Measurements from ENCODE around the gene MCC. TPM values are rescaled to one million over a fixed set of nuclear protein-coding genes. Genes with fewer than 3 reads are reported as not detected.

MCC gene
- total and polyA plus RNA-seq, 2 experiments from 2014 or later, result 8.3 to 31.5 TPM

GRCh38 chr5:113202746-113203716, 285.2 kb downstream of the MCC start:
- H3K79me2 ChIP-seq, result peaks cover 37% of the 10 kb centered on the region
- TF ChIP-seq EZH2phosphoT487 (IDR thresholded peaks at IDR 0.05; ENCODE audit: low read depth, severe bottlenecking, unreplicated experiment), result no peak
- no peak for TF ChIP-seq EZH2 (IDR thresholded peaks at IDR 0.05; ENCODE audit: borderline replicate concordance)
- TF ChIP-seq, protein P1, sequence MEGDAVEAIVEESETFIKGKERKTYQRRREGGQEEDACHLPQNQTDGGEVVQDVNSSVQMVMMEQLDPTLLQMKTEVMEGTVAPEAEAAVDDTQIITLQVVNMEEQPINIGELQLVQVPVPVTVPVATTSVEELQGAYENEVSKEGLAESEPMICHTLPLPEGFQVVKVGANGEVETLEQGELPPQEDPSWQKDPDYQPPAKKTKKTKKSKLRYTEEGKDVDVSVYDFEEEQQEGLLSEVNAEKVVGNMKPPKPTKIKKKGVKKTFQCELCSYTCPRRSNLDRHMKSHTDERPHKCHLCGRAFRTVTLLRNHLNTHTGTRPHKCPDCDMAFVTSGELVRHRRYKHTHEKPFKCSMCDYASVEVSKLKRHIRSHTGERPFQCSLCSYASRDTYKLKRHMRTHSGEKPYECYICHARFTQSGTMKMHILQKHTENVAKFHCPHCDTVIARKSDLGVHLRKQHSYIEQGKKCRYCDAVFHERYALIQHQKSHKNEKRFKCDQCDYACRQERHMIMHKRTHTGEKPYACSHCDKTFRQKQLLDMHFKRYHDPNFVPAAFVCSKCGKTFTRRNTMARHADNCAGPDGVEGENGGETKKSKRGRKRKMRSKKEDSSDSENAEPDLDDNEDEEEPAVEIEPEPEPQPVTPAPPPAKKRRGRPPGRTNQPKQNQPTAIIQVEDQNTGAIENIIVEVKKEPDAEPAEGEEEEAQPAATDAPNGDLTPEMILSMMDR (IDR thresholded peaks at IDR 0.05; ENCODE audit: poor library complexity), result no peak
- H3K27ac ChIP-seq, result peak overlapping the region; percentile 82
- peak; percentile 89 for DNase-seq (ENCODE audit: low spot score)
- peak overlapping the region; percentile 75 for H3K4me2 ChIP-seq
- H3K4me3 ChIP-seq, result peak overlapping the region; percentile 7
- no peaks in the 10 kb centered on the region for H4K20me1 ChIP-seq (ENCODE audit: insufficient read depth, poor library complexity, severe bottlenecking)
- WGBS (ENCODE audit: low lambda C conversion rate, missing lambda C conversion rate), result 17% methylated on average over 27 of the region's 27 CpGs
- no peaks in the 10 kb centered on the region for H3K36me3 ChIP-seq (replicated peaks; ENCODE audit: insufficient read depth, low read depth)
- H3K4me1 ChIP-seq (ENCODE audit: insufficient read depth), result peaks cover 55% of the 10 kb centered on the region
- no peaks in the 10 kb centered on the region for H3K27me3 ChIP-seq
- H3K9me2 ChIP-seq (replicated peaks; ENCODE audit: insufficient read depth), result no peaks in the 10 kb centered on the region
- no peak overlapping the region for H2AFZ ChIP-seq
- no peaks in the 10 kb centered on the region for H3K9me3 ChIP-seq (ENCODE audit: low read depth)

DNA sequence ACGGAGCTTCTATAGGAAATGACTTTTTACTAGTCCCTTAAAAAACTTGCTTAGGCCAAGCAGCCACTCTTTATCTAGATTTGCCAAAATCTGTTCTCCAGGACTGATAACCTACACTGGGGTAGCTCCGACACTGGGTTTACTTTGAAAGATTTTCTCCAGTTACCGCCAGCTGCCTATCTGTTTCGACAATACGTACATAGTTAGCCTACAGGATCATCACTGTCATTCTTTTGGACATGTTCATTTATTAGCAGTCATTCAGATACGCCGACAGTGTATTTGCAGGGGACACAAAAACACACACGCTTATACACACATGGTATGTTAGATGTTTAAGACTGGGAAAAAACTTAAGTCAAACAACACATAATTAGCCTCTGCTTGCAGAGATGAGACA, 286.0 kb downstream of the MCC start:
- Histone ChIP-seq H3K9me3 (ENCODE audit: low read depth) (no peaks in the 10 kb centered on the region), H3K36me3 (replicated peaks; ENCODE audit: insufficient read depth, low read depth) (no peaks in the 10 kb centered on the region), H3K4me2 (peak overlapping the region; percentile 75), H3K4me1 (ENCODE audit: insufficient read depth) (peaks cover 55% of the 10 kb centered on the region), H3K79me2 (peaks cover 39% of the 10 kb centered on the region), H4K20me1 (ENCODE audit: insufficient read depth, poor library complexity, severe bottlenecking) (no peaks in the 10 kb centered on the region), H3K4me3 (no peak overlapping the region), H2AFZ (no peak overlapping the region), H3K27ac (peak overlapping the region; percentile 82), H3K27me3 (no peaks in the 10 kb centered on the region), H3K9me2 (replicated peaks; ENCODE audit: insufficient read depth) (no peaks in the 10 kb centered on the region)
- TF ChIP-seq, protein P1 (IDR thresholded peaks at IDR 0.05; ENCODE audit: poor library complexity), result no peak
- TF ChIP-seq EZH2 (IDR thresholded peaks at IDR 0.05; ENCODE audit: borderline replicate concordance), result no peak
- TF ChIP-seq EZH2phosphoT487 (IDR thresholded peaks at IDR 0.05; ENCODE audit: low read depth, severe bottlenecking, unreplicated experiment), result no peak
- DNase-seq (ENCODE audit: low spot score), result no peak
- WGBS (ENCODE audit: low lambda C conversion rate, missing lambda C conversion rate), result 43% methylated on average over 8 of the region's 8 CpGs

GRCh38 chr5:113201715-113202114, 286.5 kb downstream of the MCC start:
- Histone ChIP-seq H3K27me3 (no peaks in the 10 kb centered on the region), H3K27ac (no peak overlapping the region), H2AFZ (no peak overlapping the region), H4K20me1 (ENCODE audit: insufficient read depth, poor library complexity, severe bottlenecking) (no peaks in the 10 kb centered on the region), H3K9me2 (replicated peaks; ENCODE audit: insufficient read depth) (no peaks in the 10 kb centered on the region), H3K4me2 (peak overlapping the region; percentile 75), H3K79me2 (peaks cover 41% of the 10 kb centered on the region), H3K9me3 (ENCODE audit: low read depth) (no peaks in the 10 kb centered on the region), H3K36me3 (replicated peaks; ENCODE audit: insufficient read depth, low read depth) (no peaks in the 10 kb centered on the region), H3K4me3 (no peak overlapping the region), H3K4me1 (ENCODE audit: insufficient read depth) (peaks cover 55% of the 10 kb centered on the region)
- no peak for DNase-seq (ENCODE audit: low spot score)
- TF ChIP-seq, protein P1 (IDR thresholded peaks at IDR 0.05; ENCODE audit: poor library complexity), result no peak
- no peak for TF ChIP-seq EZH2 (IDR thresholded peaks at IDR 0.05; ENCODE audit: borderline replicate concordance)
- TF ChIP-seq EZH2phosphoT487 (IDR thresholded peaks at IDR 0.05; ENCODE audit: low read depth, severe bottlenecking, unreplicated experiment), result no peak
- WGBS (ENCODE audit: low lambda C conversion rate, missing lambda C conversion rate), result 40% methylated on average over 5 of the region's 5 CpGs

Data from hepatocyte (in vitro differentiated cells).